NCI-H2196 treated with DMSO at 0.1 percent for 48 hours (cell line): ENCODE results near the gene RABL2B.

Source experiments
- DNase-seq: peaks from one replicate; lab custom pipeline; 2025; ENCODE audit not compliant: unreplicated experiment; lab: John Stamatoyannopoulos, UW

RABL2B gene

DNA sequence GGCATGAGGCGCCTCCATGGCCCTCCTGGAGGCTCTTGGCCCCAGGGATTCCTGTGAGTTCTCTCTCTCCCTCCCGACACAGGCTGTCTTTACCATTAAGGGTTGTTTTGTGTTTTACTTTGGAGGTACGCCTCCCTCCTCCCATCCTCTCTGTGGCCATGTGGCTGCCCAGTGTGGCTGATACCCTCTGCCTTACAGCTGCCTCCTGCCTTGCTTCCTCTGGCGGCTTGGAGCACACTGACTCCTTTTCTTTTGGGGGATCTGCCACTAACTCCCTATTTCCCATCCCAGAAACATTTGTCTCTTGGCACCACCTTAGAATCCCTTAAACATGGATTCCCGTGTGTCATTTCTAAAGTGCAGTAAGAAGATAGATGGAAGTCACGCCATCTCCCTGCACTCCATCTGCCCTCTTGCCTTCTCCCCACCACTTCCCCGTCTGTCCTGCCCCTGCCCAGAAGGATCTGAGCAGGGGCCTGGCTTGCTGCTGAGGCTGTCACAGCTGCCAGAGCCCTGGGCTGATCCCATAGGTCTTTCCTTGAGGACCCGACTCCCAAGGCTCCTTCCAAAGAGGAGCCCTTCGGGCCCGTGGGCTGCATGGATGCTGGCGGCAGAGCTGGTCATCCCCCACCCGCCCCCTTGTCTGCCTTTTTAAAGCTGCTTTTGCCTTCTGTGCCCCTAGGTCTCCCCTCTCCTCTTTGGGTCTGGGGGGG lies 60.6 kb downstream of the RABL2B start:
- no peak for DNase-seq

DNA sequence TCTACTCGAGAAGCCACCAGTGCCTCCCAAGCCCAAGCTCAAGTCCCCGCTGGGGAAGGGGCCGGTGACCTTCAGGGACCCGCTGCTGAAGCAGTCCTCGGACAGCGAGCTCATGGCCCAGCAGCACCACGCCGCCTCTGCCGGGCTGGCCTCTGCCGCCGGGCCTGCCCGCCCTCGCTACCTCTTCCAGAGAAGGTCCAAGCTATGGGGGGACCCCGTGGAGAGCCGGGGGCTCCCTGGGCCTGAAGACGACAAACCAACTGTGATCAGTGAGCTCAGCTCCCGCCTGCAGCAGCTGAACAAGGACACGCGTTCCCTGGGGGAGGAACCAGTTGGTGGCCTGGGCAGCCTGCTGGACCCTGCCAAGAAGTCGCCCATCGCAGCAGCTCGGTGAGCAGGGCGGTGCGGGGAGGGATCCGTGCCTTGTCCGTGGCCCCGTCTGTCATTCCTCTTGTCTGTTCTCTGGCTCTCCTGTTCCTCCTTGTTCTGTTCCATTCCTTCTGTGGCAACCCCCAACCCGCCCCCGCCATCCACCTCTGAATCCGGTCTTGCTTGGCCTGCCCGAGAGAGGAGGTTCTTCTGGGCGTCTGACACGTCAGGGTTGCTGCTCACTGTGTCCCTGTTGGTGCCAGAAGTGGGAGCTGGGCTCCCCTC lies 61.3 kb downstream of the RABL2B start:
- no peak for DNase-seq

DNA sequence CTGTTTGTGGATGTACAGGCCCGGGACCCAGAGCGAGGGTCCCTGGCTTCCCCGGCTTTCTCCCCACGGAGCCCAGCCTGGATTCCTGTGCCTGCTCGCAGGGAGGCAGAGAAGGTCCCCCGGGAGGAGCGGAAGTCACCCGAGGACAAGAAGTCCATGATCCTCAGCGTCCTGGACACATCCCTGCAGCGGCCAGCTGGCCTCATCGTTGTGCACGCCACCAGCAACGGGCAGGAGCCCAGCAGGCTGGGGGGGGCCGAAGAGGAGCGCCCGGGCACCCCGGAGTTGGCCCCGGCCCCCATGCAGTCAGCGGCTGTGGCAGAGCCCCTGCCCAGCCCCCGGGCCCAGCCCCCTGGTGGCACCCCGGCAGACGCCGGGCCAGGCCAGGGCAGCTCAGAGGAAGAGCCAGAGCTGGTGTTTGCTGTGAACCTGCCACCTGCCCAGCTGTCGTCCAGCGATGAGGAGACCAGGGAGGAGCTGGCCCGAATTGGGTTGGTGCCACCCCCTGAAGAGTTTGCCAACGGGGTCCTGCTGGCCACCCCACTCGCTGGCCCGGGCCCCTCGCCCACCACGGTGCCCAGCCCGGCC lies 62.1 kb downstream of the RABL2B start:
- DNase-seq = no peak

DNA sequence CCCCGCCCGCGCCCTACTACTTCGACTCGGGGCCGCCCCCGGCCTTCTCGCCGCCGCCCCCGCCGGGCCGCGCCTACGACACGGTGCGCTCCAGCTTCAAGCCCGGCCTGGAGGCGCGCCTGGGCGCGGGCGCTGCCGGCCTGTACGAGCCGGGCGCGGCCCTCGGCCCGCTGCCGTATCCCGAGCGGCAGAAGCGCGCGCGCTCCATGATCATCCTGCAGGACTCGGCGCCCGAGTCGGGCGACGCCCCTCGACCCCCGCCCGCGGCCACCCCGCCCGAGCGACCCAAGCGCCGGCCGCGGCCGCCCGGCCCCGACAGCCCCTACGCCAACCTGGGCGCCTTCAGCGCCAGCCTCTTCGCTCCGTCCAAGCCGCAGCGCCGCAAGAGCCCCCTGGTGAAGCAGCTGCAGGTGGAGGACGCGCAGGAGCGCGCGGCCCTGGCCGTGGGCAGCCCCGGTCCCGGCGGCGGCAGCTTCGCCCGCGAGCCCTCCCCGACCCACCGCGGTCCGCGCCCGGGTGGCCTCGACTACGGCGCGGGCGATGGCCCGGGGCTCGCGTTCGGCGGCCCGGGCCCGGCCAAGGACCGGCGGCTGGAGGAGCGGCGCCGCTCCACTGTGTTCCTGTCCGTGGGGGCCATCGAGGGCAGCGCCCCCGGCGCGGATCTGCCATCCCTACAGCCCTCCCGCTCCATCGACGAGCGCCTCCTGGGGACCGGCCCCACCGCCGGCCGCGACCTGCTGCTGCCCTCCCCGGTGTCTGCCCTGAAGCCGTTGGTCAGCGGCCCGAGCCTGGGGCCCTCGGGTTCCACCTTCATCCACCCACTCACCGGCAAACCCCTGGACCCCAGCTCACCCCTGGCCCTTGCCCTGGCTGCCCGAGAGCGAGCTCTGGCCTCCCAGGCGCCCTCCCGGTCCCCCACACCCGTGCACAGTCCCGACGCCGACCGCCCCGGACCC lies 62.9 kb downstream of the RABL2B start:
- DNase-seq = no peak

DNA sequence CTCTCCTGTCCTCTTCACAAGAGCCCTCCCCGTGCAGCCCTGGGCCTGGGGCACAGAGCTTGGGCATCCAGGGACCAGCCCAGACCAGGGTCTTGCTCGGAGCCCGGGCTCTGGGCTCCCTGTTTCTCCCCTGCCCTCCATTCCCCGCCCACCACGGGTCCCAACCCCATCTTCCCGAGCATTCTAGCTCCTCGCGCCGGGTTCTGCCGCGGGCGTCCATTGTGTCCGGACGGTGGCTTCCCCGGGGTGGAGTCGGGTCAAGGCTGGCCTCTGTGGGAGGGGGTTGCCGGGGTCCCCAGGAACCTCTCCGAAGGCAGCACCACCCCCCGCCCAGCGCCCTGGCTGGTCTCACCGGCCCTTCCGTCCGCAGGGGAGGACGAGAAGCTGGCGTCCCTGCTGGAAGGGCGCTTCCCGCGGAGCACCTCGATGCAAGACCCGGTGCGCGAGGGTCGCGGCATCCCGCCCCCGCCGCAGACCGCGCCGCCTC lies 63.6 kb downstream of the RABL2B start:
- DNase-seq = no peak

DNA sequence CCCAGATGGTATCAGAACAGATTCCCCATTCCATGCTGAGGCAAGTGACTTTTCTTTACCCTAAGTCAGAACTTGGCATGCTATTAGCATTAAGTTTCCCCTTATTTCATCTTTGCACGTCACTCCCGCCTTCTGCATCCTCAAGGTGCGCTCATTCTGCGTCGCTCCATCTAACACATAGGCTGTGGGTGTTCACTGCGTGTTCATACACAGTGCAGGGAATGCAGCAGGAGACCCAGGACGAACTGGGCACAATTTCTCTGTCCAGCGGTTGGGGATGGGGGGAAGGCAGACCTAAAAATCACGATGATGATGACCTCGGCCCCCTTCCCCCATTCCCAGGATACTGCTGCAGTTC lies 65.1 kb downstream of the RABL2B start:
- DNase-seq = no peak

DNA sequence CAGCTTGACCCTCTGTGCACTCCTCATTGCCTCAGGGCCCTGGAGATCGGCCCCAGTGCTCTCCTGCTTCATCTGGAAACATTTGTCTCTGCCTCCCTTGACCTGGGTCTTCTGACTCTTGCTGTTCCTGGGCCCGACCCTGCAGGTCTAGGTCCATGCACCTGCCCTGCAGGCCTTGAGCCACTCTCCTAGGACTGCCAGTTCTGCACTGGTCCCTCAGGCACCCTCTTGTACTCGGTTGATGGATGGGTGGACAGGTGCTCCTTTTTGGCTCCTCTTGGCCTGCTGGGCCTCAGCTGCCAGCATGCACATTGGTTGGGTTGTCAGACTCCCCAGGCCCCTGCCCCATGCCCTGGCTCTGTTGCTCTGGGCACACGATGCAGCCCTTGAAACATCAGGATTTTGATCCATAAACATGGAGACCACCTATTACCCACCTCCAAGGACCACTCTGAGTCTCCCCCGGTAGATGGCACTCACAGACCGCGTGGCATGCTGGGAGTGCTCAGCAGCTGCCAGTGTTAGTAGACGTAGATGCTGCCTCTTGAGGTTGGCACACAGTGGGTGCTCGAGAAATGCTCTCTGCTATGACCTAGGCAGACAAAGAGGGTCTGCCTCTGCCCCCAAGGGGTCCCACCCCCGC lies 65.6 kb downstream of the RABL2B start:
- DNase-seq = no peak
